Liver (tissue), 9 donors: ENCODE results near the gene DNAJC5G. TPM values are rescaled to one million over a fixed set of nuclear protein-coding genes. Genes with fewer than 3 reads are reported as not detected.

Experiments
- DNase-seq: peaks from one replicate; pipeline ENCODE4 v3.0.0-alpha.2; 2017; ENCODE audit warnings: low spot score
- H3K27ac ChIP-seq, 2 donors: one replicate each; pipeline ENCODE4 v1.7.0; 2013; ENCODE audit warnings: inconsistent platforms in 2 of 2, low read length in 2 of 2, control low read depth in 1 of 2, low read depth in 1 of 2, mild to moderate bottlenecking in 1 of 2
- H3K27me3 ChIP-seq, 4 donors: one replicate each; pipeline versions ENCODE4 v1.6.1 to v1.7.0; 2013; ENCODE audit warnings: low read length in 3 of 4, inconsistent platforms in 1 of 4, mild to moderate bottlenecking in 1 of 4, moderate library complexity in 1 of 4; ENCODE audit not compliant: control insufficient read depth in 4 of 4, insufficient read depth in 4 of 4
- H3K36me3 ChIP-seq, 4 donors: one replicate each; pipeline versions ENCODE4 v1.6.1 to v1.7.0; 2013; ENCODE audit warnings: low read length in 3 of 4, mild to moderate bottlenecking in 3 of 4, low read depth in 1 of 4, moderate library complexity in 1 of 4; ENCODE audit not compliant: control insufficient read depth in 4 of 4, insufficient read depth in 3 of 4
- H3K4me1 ChIP-seq, 4 donors: one replicate each; pipeline versions ENCODE4 v1.6.1 to v1.7.0; 2013; ENCODE audit warnings: low read length in 3 of 4, mild to moderate bottlenecking in 3 of 4, moderate library complexity in 1 of 4; ENCODE audit not compliant: control insufficient read depth in 4 of 4, insufficient read depth in 4 of 4
- H3K4me3 ChIP-seq, 3 donors: one replicate each; pipeline versions ENCODE4 v1.6.1 to v1.7.0; 2013; ENCODE audit warnings: low read length in 3 of 3, control low read depth in 1 of 3, low read depth in 1 of 3, mild to moderate bottlenecking in 1 of 3
- H3K9ac ChIP-seq, 2 donors: one replicate each; pipeline ENCODE4 v1.7.0; 2013; ENCODE audit warnings: low read length in 2 of 2, mild to moderate bottlenecking in 2 of 2, moderate library complexity in 2 of 2, control low read depth in 1 of 2, low read depth in 1 of 2
- H3K9me3 ChIP-seq, 4 donors: one replicate each; pipeline versions ENCODE4 v1.6.1 to v1.7.0; 2013; ENCODE audit warnings: low read length in 3 of 4; ENCODE audit not compliant: control insufficient read depth in 4 of 4
- EGR1 ChIP-seq, 2 donors: IDR thresholded peaks; 2 replicates each; pipeline ENCODE4 v1.6.1; 2016 to 2018; ENCODE audit warnings: antibody characterized with exemption in 2 of 2, low read depth in 2 of 2
- FOXA1 ChIP-seq: IDR thresholded peaks from 2 replicates; pipeline ENCODE4 v1.6.1; 2016; ENCODE audit warnings: antibody characterized with exemption
- FOXA2 ChIP-seq: IDR thresholded peaks from 2 replicates; pipeline ENCODE4 v1.6.1; 2016; ENCODE audit warnings: antibody characterized with exemption
- GABPA ChIP-seq, 2 donors: IDR thresholded peaks in 1 of 2; conservative IDR thresholded peaks in 1 of 2; 2 replicates each; pipeline ENCODE4 v1.6.1; 2016; ENCODE audit warnings: antibody characterized with exemption in 2 of 2, mild to moderate bottlenecking in 1 of 2, moderate library complexity in 1 of 2
- HNF4A ChIP-seq, 2 donors: conservative IDR thresholded peaks; 2 replicates each; pipeline ENCODE4 v1.6.1; 2016; ENCODE audit warnings: antibody characterized with exemption in 2 of 2, mild to moderate bottlenecking in 2 of 2
- HNF4G ChIP-seq: IDR thresholded peaks from 2 replicates; pipeline ENCODE4 v1.6.1; 2016; ENCODE audit warnings: antibody characterized with exemption
- JUND ChIP-seq, 2 donors: IDR thresholded peaks; 2 replicates each; pipeline ENCODE4 v1.6.1; 2016; ENCODE audit warnings: antibody characterized with exemption in 2 of 2
- NR2F2 ChIP-seq: IDR thresholded peaks from 2 replicates; pipeline ENCODE4 v1.6.1; 2016; ENCODE audit warnings: antibody characterized with exemption
- RAD21 ChIP-seq, 2 donors: IDR thresholded peaks; 2 replicates each; pipeline ENCODE4 v1.6.1; 2016; ENCODE audit warnings: antibody characterized with exemption in 2 of 2, mild to moderate bottlenecking in 2 of 2
- RXRA ChIP-seq, 2 donors: IDR thresholded peaks; 2 replicates each; pipeline ENCODE4 v1.6.1; 2017 to 2018; ENCODE audit warnings: antibody characterized with exemption in 2 of 2, mild to moderate bottlenecking in 1 of 2
- SP1 ChIP-seq: IDR thresholded peaks from 2 replicates; pipeline ENCODE4 v1.6.1; 2018; ENCODE audit warnings: antibody characterized with exemption, mild to moderate bottlenecking
- TAF1 ChIP-seq: conservative IDR thresholded peaks from 2 replicates; pipeline ENCODE4 v1.6.1; 2016; ENCODE audit warnings: antibody characterized with exemption, mild to moderate bottlenecking
- YY1 ChIP-seq: IDR thresholded peaks from 2 replicates; pipeline ENCODE4 v1.6.1; 2016; ENCODE audit warnings: antibody characterized with exemption, mild to moderate bottlenecking
- WGBS: extraction: QIAGEN DNeasy Blood & Tissue Kit; methylation state at CpG from one replicate; pipeline ENCODE4 v1.1.7; 2013; 5-methylcytosine and 5-hydroxymethylcytosine counted together
- polyA plus RNA-seq, 2 donors: library from polyadenylated mRNA; stranded (reverse) in 1 of 2; unstranded in 1 of 2; fragments of 200-250 nt in 1 of 2; fragments of >200 nt in 1 of 2; fragmentation: Nextera tagmentation in 1 of 2; extraction: Ambion mirVana in 1 of 2; gene quantifications; one replicate each; pipeline versions ENCODE4 v1.2.1 to v1.2.3, GENCODE V29; 2013 to 2015
- total RNA-seq, 2 donors: library from RNA; depleted of rRNA; stranded (reverse); fragments of >200 nt; gene quantifications; one replicate each; pipeline ENCODE4 v1.2.3, GENCODE V29; 2014
- TF ChIP-seq, protein P1 (sequence below): IDR thresholded peaks from 2 replicates; pipeline ENCODE4 v1.6.1; 2016; ENCODE audit warnings: antibody characterized with exemption
- TF ChIP-seq, protein P2 (sequence below): IDR thresholded peaks from 2 replicates; pipeline ENCODE4 v1.6.1; 2016; ENCODE audit warnings: antibody characterized with exemption, mild to moderate bottlenecking
- TF ChIP-seq, protein P3 (sequence below): IDR thresholded peaks from 2 replicates; pipeline ENCODE4 v1.6.1; 2016; ENCODE audit warnings: antibody characterized with exemption
- TF ChIP-seq, protein P4 (sequence below): IDR thresholded peaks from 2 replicates; pipeline ENCODE4 v1.6.1; 2016; ENCODE audit warnings: antibody characterized with exemption
- TF ChIP-seq, protein P5 (sequence below): fragments of 150-350 bp; IDR thresholded peaks from 2 replicates; pipeline ENCODE4 v1.5.1; 2017; ENCODE audit warnings: improper control_type of control experiment, low read depth, low read length; ENCODE audit not compliant: missing input control
- donor health status: healthy.
- donor health status: healthy.
- donor health status: healthy.
- donor health status: healthy.
- donor health status: healthy.

Gene DNAJC5G
- total and polyA plus RNA-seq, 4 donors, result not detected

DNA sequence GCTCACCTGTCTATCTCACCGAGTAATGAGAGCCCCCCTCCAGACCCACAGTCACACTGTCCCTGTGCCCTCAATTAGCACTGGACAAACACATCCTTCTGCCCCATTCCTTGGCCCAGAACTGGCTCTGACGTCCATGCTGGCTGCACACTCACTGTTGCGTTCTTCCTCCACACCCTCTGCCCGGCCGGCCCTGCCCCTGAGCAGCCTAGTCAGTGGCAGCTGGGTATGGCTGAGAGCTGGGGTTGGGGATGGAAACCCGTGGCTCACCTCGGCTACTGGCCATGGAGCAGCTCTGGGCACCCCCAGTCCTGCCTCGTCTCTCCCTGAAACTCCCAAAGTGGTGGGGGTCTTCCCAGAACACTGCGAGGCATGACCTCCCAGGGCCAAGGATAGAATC is 39.5 kb downstream of the DNAJC5G start:
- H3K4me3 ChIP-seq, result no peak overlapping the region
- no peaks in the 10 kb centered on the region for H3K27me3 ChIP-seq
- TF ChIP-seq, protein P1, sequence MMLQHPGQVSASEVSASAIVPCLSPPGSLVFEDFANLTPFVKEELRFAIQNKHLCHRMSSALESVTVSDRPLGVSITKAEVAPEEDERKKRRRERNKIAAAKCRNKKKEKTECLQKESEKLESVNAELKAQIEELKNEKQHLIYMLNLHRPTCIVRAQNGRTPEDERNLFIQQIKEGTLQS, result no peak
- TF ChIP-seq, protein P2, sequence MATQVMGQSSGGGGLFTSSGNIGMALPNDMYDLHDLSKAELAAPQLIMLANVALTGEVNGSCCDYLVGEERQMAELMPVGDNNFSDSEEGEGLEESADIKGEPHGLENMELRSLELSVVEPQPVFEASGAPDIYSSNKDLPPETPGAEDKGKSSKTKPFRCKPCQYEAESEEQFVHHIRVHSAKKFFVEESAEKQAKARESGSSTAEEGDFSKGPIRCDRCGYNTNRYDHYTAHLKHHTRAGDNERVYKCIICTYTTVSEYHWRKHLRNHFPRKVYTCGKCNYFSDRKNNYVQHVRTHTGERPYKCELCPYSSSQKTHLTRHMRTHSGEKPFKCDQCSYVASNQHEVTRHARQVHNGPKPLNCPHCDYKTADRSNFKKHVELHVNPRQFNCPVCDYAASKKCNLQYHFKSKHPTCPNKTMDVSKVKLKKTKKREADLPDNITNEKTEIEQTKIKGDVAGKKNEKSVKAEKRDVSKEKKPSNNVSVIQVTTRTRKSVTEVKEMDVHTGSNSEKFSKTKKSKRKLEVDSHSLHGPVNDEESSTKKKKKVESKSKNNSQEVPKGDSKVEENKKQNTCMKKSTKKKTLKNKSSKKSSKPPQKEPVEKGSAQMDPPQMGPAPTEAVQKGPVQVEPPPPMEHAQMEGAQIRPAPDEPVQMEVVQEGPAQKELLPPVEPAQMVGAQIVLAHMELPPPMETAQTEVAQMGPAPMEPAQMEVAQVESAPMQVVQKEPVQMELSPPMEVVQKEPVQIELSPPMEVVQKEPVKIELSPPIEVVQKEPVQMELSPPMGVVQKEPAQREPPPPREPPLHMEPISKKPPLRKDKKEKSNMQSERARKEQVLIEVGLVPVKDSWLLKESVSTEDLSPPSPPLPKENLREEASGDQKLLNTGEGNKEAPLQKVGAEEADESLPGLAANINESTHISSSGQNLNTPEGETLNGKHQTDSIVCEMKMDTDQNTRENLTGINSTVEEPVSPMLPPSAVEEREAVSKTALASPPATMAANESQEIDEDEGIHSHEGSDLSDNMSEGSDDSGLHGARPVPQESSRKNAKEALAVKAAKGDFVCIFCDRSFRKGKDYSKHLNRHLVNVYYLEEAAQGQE, result no peak
- TF ChIP-seq, protein P3, sequence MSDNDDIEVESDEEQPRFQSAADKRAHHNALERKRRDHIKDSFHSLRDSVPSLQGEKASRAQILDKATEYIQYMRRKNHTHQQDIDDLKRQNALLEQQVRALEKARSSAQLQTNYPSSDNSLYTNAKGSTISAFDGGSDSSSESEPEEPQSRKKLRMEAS, result no peak
- TF ChIP-seq, protein P4, sequence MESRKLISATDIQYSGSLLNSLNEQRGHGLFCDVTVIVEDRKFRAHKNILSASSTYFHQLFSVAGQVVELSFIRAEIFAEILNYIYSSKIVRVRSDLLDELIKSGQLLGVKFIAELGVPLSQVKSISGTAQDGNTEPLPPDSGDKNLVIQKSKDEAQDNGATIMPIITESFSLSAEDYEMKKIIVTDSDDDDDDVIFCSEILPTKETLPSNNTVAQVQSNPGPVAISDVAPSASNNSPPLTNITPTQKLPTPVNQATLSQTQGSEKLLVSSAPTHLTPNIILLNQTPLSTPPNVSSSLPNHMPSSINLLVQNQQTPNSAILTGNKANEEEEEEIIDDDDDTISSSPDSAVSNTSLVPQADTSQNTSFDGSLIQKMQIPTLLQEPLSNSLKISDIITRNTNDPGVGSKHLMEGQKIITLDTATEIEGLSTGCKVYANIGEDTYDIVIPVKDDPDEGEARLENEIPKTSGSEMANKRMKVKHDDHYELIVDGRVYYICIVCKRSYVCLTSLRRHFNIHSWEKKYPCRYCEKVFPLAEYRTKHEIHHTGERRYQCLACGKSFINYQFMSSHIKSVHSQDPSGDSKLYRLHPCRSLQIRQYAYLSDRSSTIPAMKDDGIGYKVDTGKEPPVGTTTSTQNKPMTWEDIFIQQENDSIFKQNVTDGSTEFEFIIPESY, result no peak
- TF ChIP-seq RXRA (IDR thresholded peaks at IDR 0.05) (no peak), FOXA1 (no peak), JUND (IDR thresholded peaks at IDR 0.05) (no peak), GABPA (IDR thresholded peaks at IDR 0.05 in 1 of 2, conservative IDR thresholded peaks at IDR 0.05 in 1 of 2) (no peak), EGR1 (IDR thresholded peaks at IDR 0.05; ENCODE audit: low read depth in 2 of 2) (no peak), SP1 (no peak), TAF1 (no peak), HNF4A (conservative IDR thresholded peaks at IDR 0.05) (no peak), RAD21 (IDR thresholded peaks at IDR 0.05) (no peak), NR2F2 (no peak), YY1 (no peak), FOXA2 (no peak), HNF4G (no peak)
- TF ChIP-seq, protein P5, sequence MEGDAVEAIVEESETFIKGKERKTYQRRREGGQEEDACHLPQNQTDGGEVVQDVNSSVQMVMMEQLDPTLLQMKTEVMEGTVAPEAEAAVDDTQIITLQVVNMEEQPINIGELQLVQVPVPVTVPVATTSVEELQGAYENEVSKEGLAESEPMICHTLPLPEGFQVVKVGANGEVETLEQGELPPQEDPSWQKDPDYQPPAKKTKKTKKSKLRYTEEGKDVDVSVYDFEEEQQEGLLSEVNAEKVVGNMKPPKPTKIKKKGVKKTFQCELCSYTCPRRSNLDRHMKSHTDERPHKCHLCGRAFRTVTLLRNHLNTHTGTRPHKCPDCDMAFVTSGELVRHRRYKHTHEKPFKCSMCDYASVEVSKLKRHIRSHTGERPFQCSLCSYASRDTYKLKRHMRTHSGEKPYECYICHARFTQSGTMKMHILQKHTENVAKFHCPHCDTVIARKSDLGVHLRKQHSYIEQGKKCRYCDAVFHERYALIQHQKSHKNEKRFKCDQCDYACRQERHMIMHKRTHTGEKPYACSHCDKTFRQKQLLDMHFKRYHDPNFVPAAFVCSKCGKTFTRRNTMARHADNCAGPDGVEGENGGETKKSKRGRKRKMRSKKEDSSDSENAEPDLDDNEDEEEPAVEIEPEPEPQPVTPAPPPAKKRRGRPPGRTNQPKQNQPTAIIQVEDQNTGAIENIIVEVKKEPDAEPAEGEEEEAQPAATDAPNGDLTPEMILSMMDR, result no peak
- H3K9ac ChIP-seq, result no peak overlapping the region
- H3K27ac ChIP-seq, result no peak overlapping the region
- 92% methylated on average over 9 of the region's 9 CpGs for WGBS
- H3K36me3 ChIP-seq, result peaks cover 0 to 10% (median 2%) of the 10 kb centered on the region in 4 donors
- H3K9me3 ChIP-seq, result no peaks in the 10 kb centered on the region
- H3K4me1 ChIP-seq, result no peaks in the 10 kb centered on the region
- DNase-seq, result no peak
